Lower leg skin (tissue), 3 donors: ENCODE results near the gene ADAMTS14.

Experiments used
- POLR2A ChIP-seq, 2 donors: fragments of 450-650 bp; IDR thresholded peaks; one replicate each; pipeline ENCODE4 v1.6.1; 2016 to 2017; ENCODE audit warnings: antibody characterized with exemption in 2 of 2, mild to moderate bottlenecking in 1 of 2, moderate library complexity in 1 of 2
- TF ChIP-seq, protein P1 (sequence below), 3 donors: fragments of 450-650 bp; IDR thresholded peaks; one replicate each; pipeline ENCODE4 v1.5.1; 2016; ENCODE audit warnings: antibody characterized with exemption in 3 of 3, mild to moderate bottlenecking in 3 of 3, moderate library complexity in 2 of 3

GRCh38 chr10:70776455-70777005 is 104.2 kb downstream of the ADAMTS14 start:
- TF ChIP-seq, protein P1, sequence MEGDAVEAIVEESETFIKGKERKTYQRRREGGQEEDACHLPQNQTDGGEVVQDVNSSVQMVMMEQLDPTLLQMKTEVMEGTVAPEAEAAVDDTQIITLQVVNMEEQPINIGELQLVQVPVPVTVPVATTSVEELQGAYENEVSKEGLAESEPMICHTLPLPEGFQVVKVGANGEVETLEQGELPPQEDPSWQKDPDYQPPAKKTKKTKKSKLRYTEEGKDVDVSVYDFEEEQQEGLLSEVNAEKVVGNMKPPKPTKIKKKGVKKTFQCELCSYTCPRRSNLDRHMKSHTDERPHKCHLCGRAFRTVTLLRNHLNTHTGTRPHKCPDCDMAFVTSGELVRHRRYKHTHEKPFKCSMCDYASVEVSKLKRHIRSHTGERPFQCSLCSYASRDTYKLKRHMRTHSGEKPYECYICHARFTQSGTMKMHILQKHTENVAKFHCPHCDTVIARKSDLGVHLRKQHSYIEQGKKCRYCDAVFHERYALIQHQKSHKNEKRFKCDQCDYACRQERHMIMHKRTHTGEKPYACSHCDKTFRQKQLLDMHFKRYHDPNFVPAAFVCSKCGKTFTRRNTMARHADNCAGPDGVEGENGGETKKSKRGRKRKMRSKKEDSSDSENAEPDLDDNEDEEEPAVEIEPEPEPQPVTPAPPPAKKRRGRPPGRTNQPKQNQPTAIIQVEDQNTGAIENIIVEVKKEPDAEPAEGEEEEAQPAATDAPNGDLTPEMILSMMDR (IDR thresholded peaks at IDR 0.05): no peak
- TF ChIP-seq POLR2A (IDR thresholded peaks at IDR 0.05): no peak
